KG1 (cell line): ENCODE data around the gene CYB5RL.
"Not testable (repeated sequence)": the region's sequence is repeated elsewhere in the genome, so short reads cannot be mapped to it uniquely, and the experiment has no call there.

Experiments
- DNase-seq: peaks from one replicate; lab custom pipeline; 2025; lab: John Stamatoyannopoulos, UW

Gene CYB5RL

GRCh38 chr1:54225986-54226559 is 26.2 kb upstream of the CYB5RL start:
- DNase-seq: no peak

GRCh38 chr1:54225378-54225777 is 25.5 kb upstream of the CYB5RL start:
- no peak for DNase-seq

- no peak for DNase-seq
These were observed 24.4 kb upstream of the CYB5RL start for GRCh38 chr1:54224233-54224632.

- DNase-seq: no peak
These were observed 23.8 kb upstream of the CYB5RL start for GRCh38 chr1:54223441-54224202.

- no peak for DNase-seq
These were observed 22.9 kb upstream of the CYB5RL start for GRCh38 chr1:54222711-54223110.

GRCh38 chr1:54221867-54222484 is 22.1 kb upstream of the CYB5RL start:
- no peak for DNase-seq

GRCh38 chr1:54221113-54221834 is 21.4 kb upstream of the CYB5RL start:
- DNase-seq: no peak

GRCh38 chr1:54220004-54220811 is 20.4 kb upstream of the CYB5RL start:
- DNase-seq: no peak

GRCh38 chr1:54219688-54220003 is 19.8 kb upstream of the CYB5RL start:
- DNase-seq: no peak

GRCh38 chr1:54218883-54219687 is 19.3 kb upstream of the CYB5RL start:
- DNase-seq: no peak

- DNase-seq: no peak
These were observed 15.7 kb upstream of the CYB5RL start for GRCh38 chr1:54215523-54215922.

- no peak for DNase-seq
These were observed 13.0 kb upstream of the CYB5RL start for GRCh38 chr1:54212872-54213271.

- not testable (repeated sequence) for DNase-seq
These were observed 8.1 kb upstream of the CYB5RL start for GRCh38 chr1:54207896-54208295.

- DNase-seq: no peak
These were observed 7.5 kb upstream of the CYB5RL start for GRCh38 chr1:54207287-54207686.

GRCh38 chr1:54204199-54204598 is 4.4 kb upstream of the CYB5RL start:
- DNase-seq: no peak

GRCh38 chr1:54200519-54200997 is 728 bp upstream of the CYB5RL start:
- DNase-seq: no peak

GRCh38 chr1:54199151-54199764 is 572 bp downstream of the CYB5RL start:
- no peak for DNase-seq

- no peak for DNase-seq
These were observed 6.4 kb downstream of the CYB5RL start for GRCh38 chr1:54193453-54193852.

- no peak for DNase-seq
These were observed 8.3 kb downstream of the CYB5RL start for GRCh38 chr1:54191525-54191924.

GRCh38 chr1:54190526-54190925 is 9.3 kb downstream of the CYB5RL start:
- DNase-seq: no peak

GRCh38 chr1:54188291-54188690 is 11.5 kb downstream of the CYB5RL start:
- DNase-seq: no peak
